GM13976 (cell line): ENCODE measurements around the gene SLC44A2.

Source experiments
- DNase-seq: peaks from one replicate; pipeline ENCODE4 v3.0.0; 2012; ENCODE audit warnings: low spot score
- in situ Hi-C: fragments of 300-500 bp; cut with MboI; formaldehyde crosslinking; loops from one replicate; pipeline ENCODE4 v1.12.0; 2022; ENCODE audit warnings: low sequenced_read_pairs, mixed read lengths, inconsistent platforms; ENCODE audit not compliant: unreplicated experiment
- TF ChIP-seq, protein P1 (sequence below): IDR thresholded peaks from 2 replicates; pipeline ENCODE4 v1.5.1; 2012; ENCODE audit warnings: borderline replicate concordance, mild to moderate bottlenecking; ENCODE audit not compliant: insufficient read depth; ENCODE audit errors: extremely low read depth, missing control alignments, control extremely low read depth

The SLC44A2 gene

GRCh38 chr19:10625762-10626138 is 397 bp downstream of the SLC44A2 start:
- peak; percentile 26 for DNase-seq
- in situ Hi-C loops = no loop called here
- TF ChIP-seq, protein P1, sequence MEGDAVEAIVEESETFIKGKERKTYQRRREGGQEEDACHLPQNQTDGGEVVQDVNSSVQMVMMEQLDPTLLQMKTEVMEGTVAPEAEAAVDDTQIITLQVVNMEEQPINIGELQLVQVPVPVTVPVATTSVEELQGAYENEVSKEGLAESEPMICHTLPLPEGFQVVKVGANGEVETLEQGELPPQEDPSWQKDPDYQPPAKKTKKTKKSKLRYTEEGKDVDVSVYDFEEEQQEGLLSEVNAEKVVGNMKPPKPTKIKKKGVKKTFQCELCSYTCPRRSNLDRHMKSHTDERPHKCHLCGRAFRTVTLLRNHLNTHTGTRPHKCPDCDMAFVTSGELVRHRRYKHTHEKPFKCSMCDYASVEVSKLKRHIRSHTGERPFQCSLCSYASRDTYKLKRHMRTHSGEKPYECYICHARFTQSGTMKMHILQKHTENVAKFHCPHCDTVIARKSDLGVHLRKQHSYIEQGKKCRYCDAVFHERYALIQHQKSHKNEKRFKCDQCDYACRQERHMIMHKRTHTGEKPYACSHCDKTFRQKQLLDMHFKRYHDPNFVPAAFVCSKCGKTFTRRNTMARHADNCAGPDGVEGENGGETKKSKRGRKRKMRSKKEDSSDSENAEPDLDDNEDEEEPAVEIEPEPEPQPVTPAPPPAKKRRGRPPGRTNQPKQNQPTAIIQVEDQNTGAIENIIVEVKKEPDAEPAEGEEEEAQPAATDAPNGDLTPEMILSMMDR = no peak

DNA sequence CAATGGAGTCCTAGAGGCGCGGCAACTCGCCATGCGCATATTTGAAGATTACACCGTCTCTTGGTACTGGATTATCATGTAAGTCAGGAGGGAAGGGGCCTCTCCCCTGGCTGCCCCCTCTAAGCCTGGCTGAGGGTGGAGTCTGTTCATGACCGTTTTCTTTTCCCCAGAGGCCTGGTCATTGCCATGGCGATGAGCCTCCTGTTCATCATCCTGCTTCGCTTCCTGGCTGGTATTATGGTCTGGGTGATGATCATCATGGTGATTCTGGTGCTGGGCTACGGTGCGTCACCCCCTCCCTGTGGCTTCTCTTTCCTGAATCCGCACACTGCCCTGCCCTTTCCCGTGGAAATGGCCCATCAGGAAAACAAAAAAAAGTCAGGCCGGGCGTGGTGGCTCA is 6.5 kb downstream of the SLC44A2 start:
- TF ChIP-seq, protein P1 = no peak
- in situ Hi-C loops = no loop called here
- no peak for DNase-seq

GRCh38 chr19:10634430-10634829 is 9.1 kb downstream of the SLC44A2 start:
- DNase-seq = no peak
- in situ Hi-C loops = no loop called here
- TF ChIP-seq, protein P1 = no peak

- DNase-seq = no peak
- in situ Hi-C loops = no loop called here
- TF ChIP-seq, protein P1 = no peak
These were observed 9.6 kb downstream of the SLC44A2 start for GRCh38 chr19:10634963-10635362.

- DNase-seq = no peak
- TF ChIP-seq, protein P1 = no peak
- in situ Hi-C loops = no loop called here
These were observed 11.1 kb downstream of the SLC44A2 start for GRCh38 chr19:10636304-10636972.

- TF ChIP-seq, protein P1 = no peak
- no peak for DNase-seq
- in situ Hi-C loops = no loop called here
These were observed 12.5 kb downstream of the SLC44A2 start for GRCh38 chr19:10637894-10638293.
